ENCODE results near the gene KCNB1. TPM values are rescaled to one million over a fixed set of nuclear protein-coding genes. Genes with fewer than 3 reads are reported as not detected.

Gene KCNB1
- polyA plus RNA-seq, 1 donor from 2014 or later = 3.6 TPM

DNA sequence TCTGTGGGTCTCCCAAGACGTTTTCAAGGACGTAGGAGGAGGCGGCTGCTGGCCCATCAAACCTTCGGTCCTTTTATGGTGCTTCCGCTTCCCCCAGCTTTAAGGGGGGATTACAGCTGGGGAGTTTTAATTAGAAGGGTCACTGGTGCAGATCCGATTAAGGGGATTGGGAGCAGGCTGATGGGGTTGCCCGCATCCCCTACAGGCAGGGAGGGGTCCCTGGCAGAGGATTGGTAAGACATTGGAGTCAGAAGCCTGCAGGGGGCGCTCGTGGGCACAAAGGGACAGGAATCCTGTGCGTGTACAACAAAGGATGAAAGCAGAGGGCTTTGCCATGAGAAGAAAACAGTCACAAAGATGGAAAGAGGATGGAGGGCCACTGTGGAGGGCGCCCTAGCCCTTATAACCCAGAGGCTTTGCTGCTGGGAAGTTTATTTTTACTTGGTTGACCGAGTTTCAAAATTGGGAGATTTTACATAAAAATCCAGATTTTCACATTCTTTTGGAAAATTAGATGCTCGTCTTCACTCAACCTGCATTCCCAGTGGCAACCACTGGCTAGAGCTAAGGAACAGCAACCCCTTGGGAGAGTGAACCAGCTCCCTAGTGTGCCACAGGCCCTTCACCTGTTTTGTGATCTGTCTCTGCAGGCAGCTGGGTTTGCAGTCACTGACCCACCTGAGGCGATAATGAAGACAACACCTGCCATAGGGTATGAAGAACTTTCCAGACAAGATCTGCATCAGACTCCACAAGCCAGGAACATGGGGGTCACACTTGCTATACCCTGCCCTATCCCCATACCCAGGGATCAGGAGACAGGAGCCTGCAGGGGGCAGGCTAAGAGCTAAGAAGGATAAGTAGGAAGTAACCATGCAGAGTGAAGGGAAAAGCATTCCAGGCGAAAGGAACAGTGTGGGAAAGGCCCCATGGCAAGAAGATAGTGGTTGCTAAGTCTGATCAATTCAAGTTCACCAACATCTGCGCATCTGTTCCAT lies 97.7 kb downstream of the KCNB1 start:
- Histone ChIP-seq H3K9ac (ENCODE audit: low read length) (no peak overlapping the region), H2AFZ (ENCODE audit: low read depth, low read length) (no peak overlapping the region), H3K36me3 (ENCODE audit: insufficient read depth, low read length) (no peaks in the 10 kb centered on the region), H3K4me3 (ENCODE audit: low read length) (no peak overlapping the region), H3K4me2 (ENCODE audit: low read length) (no peak overlapping the region), H3K27ac (ENCODE audit: low read length) (no peak overlapping the region), H3K79me2 (replicated peaks; ENCODE audit: insufficient read depth, low read length) (no peaks in the 10 kb centered on the region), H3K27me3 (ENCODE audit: insufficient read depth, low read depth, low read length) (no peaks in the 10 kb centered on the region), H4K20me1 (ENCODE audit: insufficient read depth) (no peaks in the 10 kb centered on the region), H3K9me3 (ENCODE audit: low read length) (no peaks in the 10 kb centered on the region), H3K9me2 (ENCODE audit: insufficient read depth, low read length) (no peaks in the 10 kb centered on the region), H3F3A (ENCODE audit: insufficient read depth, low read length, poor library complexity, severe bottlenecking) (no peaks in the 10 kb centered on the region)
- TF ChIP-seq EP300 (conservative IDR thresholded peaks at IDR 0.05; ENCODE audit: poor library complexity, severe bottlenecking) = no peak
- TF ChIP-seq, protein P1, sequence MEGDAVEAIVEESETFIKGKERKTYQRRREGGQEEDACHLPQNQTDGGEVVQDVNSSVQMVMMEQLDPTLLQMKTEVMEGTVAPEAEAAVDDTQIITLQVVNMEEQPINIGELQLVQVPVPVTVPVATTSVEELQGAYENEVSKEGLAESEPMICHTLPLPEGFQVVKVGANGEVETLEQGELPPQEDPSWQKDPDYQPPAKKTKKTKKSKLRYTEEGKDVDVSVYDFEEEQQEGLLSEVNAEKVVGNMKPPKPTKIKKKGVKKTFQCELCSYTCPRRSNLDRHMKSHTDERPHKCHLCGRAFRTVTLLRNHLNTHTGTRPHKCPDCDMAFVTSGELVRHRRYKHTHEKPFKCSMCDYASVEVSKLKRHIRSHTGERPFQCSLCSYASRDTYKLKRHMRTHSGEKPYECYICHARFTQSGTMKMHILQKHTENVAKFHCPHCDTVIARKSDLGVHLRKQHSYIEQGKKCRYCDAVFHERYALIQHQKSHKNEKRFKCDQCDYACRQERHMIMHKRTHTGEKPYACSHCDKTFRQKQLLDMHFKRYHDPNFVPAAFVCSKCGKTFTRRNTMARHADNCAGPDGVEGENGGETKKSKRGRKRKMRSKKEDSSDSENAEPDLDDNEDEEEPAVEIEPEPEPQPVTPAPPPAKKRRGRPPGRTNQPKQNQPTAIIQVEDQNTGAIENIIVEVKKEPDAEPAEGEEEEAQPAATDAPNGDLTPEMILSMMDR (IDR thresholded peaks at IDR 0.05; ENCODE audit: poor library complexity, severe bottlenecking) = peak; percentile 57
- peak; percentile 33 for TF ChIP-seq RAD21 (conservative IDR thresholded peaks at IDR 0.05)

GRCh38 chr20:49381558-49382493 lies 100.6 kb downstream of the KCNB1 start:
- Histone ChIP-seq H2AFZ (ENCODE audit: low read depth, low read length) (no peak overlapping the region), H3K9me2 (ENCODE audit: insufficient read depth, low read length) (no peaks in the 10 kb centered on the region), H3K36me3 (ENCODE audit: insufficient read depth, low read length) (no peaks in the 10 kb centered on the region), H3K79me2 (replicated peaks; ENCODE audit: insufficient read depth, low read length) (no peaks in the 10 kb centered on the region), H3K27ac (ENCODE audit: low read length) (no peak overlapping the region), H3K9me3 (ENCODE audit: low read length) (no peaks in the 10 kb centered on the region), H4K20me1 (ENCODE audit: insufficient read depth) (no peaks in the 10 kb centered on the region), H3K27me3 (ENCODE audit: insufficient read depth, low read depth, low read length) (no peaks in the 10 kb centered on the region), H3F3A (ENCODE audit: insufficient read depth, low read length, poor library complexity, severe bottlenecking) (no peaks in the 10 kb centered on the region), H3K9ac (ENCODE audit: low read length) (no peak overlapping the region), H3K4me2 (ENCODE audit: low read length) (no peak overlapping the region), H3K4me3 (ENCODE audit: low read length) (no peak overlapping the region)
- TF ChIP-seq REST (IDR thresholded peaks at IDR 0.05; ENCODE audit: borderline replicate concordance) (no peak), TAF1 (IDR thresholded peaks at IDR 0.05; ENCODE audit: low read depth) (no peak), MXI1 (conservative IDR thresholded peaks at IDR 0.05; ENCODE audit: poor library complexity, severe bottlenecking) (no peak), EP300 (conservative IDR thresholded peaks at IDR 0.05; ENCODE audit: poor library complexity, severe bottlenecking) (no peak), POLR2AphosphoS5 (IDR thresholded peaks at IDR 0.05) (no peak), SMC3 (conservative IDR thresholded peaks at IDR 0.05; ENCODE audit: poor library complexity) (no peak), RAD21 (conservative IDR thresholded peaks at IDR 0.05) (no peak), EZH2 (IDR thresholded peaks at IDR 0.05; ENCODE audit: borderline replicate concordance, insufficient read depth, low read length, poor library complexity, severe bottlenecking) (no peak)
- TF ChIP-seq, protein P1 (IDR thresholded peaks at IDR 0.05; ENCODE audit: poor library complexity, severe bottlenecking) = no peak
